Daoy (cell line): Measurements from ENCODE around the gene LPCAT3. TPM values are rescaled to one million over a fixed set of nuclear protein-coding genes. Genes with fewer than 3 reads are reported as not detected.

Experiments
- DNase-seq: peaks from one replicate; pipeline ENCODE4 v3.0.0-alpha.2; 2015; ENCODE audit warnings: low read depth
- total RNA-seq: library from RNA; depleted of rRNA; stranded (reverse); fragments of >200 nt; shearing (Covaris generic); gene quantifications from 2 replicates; pipeline ENCODE4 v1.2.3, GENCODE V29; 2014; rRNA removed

Gene LPCAT3
- total RNA-seq, 1 experiment from 2014 or later = 13.7 TPM

DNA sequence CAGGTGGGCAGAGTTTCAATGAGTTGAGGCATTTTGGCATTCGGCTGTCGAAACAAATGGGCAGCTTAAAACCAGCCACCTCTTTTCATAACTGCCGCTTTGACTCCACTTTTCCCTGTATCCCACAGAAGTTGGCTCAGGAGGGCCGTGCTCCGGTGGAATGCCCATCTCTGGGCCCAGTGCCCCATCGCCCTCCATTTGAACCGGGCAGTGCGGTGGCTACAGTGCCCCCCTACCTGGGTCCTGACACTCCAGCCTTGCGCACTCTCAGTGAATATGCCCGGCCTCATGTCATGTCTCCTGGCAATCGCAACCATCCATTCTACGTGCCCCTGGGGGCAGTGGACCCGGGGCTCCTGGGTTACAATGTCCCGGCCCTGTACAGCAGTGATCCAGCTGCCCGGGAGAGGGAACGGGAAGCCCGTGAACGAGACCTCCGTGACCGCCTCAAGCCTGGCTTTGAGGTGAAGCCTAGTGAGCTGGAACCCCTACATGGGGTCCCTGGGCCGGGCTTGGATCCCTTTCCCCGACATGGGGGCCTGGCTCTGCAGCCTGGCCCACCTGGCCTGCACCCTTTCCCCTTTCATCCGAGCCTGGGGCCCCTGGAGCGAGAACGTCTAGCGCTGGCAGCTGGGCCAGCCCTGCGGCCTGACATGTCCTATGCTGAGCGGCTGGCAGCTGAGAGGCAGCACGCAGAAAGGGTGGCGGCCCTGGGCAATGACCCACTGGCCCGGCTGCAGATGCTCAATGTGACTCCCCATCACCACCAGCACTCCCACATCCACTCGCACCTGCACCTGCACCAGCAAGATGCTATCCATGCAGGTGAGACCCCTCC lies 79.7 kb downstream of the LPCAT3 start:
- DNase-seq = no peak

DNA sequence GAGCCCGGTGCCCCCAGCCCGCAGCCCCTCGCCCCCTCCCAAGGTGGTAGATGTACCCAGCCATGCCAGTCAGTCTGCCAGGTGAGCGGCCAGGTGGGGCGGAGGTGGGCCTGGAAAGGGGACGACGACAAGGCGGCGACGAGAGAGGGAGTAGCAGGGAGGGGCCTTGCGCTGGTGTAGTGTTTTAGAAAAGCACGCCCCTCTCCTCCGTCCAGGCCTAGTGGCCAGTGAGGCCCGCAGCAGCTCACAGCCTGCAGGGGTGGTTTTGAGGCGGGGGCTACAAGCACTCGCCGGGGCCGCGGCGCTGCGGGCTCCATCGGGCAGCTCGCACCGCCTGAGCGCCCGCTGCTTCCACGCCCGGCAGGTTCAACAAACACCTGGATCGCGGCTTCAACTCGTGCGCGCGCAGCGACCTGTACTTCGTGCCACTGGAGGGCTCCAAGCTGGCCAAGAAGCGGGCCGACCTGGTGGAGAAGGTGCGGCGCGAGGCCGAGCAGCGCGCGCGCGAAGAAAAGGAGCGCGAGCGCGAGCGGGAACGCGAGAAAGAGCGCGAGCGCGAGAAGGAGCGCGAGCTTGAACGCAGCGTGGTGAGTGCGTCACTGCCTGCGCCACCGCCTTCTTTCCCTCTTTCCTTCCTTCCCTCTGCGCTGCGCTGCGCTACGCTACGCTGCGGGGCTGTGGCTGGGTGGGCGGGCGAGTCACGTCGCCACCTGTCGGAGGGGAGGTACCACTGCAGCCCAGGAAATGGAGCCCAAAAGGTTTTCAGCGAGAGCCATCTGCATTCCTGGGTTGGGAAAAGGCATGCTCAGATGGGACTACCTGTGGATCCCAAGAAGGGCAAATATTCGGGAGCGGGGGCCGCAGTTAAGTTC lies 80.6 kb downstream of the LPCAT3 start:
- DNase-seq = peak; percentile 99

DNA sequence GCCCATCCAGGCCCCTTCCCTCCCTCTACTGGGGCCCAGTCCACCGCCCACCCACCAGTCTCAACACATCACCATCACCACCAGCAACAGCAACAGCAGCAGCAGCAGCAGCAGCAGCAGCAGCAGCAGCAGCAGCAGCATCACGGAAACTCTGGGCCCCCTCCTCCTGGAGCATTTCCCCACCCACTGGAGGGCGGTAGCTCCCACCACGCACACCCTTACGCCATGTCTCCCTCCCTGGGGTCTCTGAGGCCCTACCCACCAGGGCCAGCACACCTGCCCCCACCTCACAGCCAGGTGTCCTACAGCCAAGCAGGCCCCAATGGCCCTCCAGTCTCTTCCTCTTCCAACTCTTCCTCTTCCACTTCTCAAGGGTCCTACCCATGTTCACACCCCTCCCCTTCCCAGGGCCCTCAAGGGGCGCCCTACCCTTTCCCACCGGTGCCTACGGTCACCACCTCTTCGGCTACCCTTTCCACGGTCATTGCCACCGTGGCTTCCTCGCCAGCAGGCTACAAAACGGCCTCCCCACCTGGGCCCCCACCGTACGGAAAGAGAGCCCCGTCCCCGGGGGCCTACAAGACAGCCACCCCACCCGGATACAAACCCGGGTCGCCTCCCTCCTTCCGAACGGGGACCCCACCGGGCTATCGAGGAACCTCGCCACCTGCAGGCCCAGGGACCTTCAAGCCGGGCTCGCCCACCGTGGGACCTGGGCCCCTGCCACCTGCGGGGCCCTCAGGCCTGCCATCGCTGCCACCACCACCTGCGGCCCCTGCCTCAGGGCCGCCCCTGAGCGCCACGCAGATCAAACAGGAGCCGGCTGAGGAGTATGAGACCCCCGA lies 81.4 kb downstream of the LPCAT3 start:
- no peak for DNase-seq

DNA sequence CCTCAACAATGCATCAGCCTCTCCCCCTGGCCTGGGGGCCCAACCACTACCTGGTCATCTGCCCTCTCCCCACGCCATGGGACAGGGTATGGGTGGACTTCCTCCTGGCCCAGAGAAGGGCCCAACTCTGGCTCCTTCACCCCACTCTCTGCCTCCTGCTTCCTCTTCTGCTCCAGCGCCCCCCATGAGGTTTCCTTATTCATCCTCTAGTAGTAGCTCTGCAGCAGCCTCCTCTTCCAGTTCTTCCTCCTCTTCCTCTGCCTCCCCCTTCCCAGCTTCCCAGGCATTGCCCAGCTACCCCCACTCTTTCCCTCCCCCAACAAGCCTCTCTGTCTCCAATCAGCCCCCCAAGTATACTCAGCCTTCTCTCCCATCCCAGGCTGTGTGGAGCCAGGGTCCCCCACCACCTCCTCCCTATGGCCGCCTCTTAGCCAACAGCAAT lies 82.1 kb downstream of the LPCAT3 start:
- DNase-seq = no peak

DNA sequence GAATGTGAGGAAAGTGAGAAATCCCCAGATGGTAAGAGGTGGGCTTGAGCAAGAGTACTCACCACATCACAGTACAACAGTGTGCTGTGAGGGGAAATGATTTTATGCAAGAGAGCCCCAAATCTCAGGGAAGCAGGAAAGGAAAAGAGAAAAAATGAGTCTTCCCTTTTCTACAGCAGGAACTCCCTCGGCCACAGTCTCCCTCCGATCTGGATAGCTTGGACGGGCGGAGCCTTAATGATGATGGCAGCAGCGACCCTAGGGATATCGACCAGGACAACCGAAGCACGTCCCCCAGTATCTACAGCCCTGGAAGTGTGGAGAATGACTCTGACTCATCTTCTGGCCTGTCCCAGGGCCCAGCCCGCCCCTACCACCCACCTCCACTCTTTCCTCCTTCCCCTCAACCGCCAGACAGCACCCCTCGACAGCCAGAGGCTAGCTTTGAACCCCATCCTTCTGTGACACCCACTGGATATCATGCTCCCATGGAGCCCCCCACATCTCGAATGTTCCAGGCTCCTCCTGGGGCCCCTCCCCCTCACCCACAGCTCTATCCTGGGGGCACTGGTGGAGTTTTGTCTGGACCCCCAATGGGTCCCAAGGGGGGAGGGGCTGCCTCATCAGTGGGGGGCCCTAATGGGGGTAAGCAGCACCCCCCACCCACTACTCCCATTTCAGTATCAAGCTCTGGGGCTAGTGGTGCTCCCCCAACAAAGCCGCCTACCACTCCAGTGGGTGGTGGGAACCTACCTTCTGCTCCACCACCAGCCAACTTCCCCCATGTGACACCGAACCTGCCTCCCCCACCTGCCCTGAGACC lies 82.7 kb downstream of the LPCAT3 start:
- DNase-seq = no peak

DNA sequence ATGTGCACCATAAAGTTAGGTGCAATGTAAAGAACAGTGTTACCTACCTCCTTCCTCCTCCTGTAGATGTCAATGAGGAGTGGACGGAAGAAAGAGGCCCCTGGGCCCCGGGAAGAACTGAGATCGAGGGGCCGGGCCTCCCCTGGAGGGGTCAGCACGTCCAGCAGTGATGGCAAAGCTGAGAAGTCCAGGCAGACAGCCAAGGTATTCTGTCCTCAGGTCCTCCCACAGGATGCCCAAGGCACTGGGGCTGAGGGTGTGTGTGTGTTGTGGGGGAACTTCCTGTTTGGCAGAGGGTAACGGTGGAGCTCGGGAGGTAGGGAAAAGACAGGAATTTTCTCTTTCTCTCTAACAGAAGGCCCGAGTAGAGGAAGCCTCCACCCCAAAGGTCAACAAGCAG lies 84.2 kb downstream of the LPCAT3 start:
- no peak for DNase-seq

DNA sequence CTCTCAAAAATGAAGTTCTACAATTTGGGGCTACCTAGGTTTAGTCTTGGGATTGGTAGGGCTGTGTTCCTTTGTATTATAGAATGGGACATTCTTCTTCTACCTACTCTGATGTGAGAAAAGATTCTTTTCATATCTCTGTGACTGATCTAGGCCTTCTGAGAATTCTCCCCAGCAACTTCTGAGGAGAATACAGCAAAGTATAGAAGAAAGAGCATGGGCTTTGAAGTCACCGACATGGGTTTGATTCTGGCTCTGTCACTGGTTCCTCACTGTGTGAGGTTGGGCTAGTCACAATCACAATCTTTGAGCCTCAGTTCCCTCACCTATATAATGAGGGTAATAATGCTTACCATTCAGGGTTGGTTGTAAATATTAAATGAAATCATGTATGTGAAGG lies 85.5 kb downstream of the LPCAT3 start:
- no peak for DNase-seq

DNA sequence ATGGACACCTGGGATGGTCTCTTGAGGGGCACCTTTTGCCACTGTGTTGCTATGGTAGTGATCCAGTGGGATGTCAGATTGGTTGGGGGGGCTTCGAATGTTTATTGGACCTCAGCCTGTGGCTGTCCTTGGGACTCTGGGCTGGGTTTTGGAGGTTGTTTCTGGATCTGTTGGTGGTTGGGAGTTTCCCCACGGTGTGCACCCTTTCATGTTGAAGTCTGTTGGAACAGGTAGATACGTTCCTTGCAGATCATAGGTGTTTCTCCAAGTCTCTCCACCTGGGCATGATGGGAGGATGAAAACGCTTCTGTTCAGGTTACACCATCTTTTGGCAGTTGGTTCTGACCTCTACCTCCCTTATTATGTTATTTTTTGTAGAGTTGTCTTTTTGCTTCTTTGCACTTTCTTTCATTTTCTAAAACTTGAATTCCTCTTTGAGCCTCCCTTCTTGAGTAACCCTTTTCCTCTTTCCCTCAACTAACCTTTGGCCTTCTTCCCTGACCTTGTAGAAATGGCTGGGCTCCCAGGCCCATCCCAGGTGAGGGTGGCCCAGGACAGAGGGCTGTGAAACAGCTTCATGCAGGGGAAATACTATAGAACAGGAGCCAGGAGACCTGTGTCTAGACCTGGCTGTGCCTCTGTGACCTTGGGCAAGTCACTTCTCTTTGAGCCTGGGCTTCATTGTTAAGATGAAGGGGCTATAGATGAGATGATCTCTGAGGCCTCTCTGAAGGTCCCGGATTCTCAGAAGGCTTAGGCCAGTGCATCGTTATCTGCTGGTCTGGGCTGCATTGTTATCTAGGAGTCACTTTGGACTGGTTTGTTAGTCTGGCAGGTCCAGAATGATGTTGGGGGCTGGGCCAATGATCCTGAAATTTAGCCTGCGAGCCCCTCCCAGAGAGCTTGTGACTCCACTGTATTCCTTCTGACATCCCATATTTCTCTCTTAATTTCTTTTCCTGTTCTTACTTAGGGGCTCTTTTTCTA lies 88.5 kb downstream of the LPCAT3 start:
- DNase-seq = no peak

DNA sequence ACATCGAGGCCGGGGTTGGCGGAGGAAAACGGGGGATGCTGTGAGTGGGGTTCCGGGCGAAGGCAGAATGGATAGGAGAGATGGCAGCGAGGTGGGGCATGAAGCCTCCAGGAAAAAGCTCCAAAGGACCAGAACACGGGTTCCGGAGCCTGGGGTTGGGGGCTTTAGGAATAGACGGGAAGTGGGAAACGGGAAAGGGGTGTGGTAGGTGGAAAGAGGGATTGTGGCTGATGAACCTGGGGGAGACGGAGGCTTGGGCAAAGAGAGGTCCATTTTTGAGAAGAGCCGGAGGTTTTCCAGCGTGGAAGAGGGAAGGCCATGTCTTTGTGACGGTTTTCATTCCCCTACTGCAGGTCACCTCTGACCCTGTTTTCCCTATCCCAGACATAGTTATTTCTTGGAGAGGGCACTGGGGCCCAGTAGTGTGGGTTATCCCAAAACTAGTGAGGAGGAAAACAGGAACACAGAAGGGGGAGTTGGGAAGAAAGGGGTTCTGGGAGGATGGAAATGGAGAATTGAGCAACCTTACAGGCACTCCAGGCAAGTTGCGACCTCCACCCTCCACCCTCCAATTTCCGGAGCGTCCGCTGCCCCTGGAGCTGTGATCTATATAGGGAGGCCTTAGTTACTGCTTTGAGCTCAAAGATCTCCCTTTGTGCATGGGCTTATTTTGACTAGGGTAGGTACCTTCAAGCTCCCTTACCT lies 89.4 kb downstream of the LPCAT3 start:
- no peak for DNase-seq

DNA sequence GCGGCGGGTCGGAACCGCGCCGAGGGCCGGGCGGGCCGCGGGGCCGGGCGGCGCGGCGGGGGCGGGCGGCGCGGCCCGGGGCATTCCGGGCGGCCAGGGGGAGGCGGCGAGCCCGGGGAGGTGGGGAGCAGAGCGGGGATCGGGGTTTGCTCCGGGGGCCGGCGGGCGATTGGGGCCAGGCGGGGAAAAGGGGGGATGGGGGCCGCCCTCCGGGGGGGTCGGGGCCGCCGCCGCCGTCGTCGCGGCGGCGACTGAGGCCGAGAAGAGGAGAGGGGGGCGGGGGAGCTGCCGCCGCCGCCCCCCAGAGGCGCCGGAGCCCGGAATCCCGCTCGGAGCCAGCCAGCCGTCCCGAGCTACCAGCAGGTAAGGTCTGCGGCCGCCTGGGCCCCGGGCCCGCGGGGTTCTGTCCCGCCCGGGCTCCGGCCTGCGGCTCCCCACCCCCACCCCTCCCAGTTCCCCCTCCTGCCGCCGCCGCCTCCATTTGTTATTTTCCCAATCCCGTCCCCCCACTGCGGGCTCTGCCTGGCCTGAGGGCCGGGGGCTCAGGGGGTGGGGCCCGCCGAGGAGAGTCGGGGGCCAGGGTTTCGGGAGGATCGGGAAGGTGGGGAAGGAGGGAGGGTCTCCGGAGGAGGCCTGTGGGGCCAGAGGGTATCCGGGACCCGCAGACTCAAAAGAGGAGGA lies 90.1 kb downstream of the LPCAT3 start:
- no peak for DNase-seq

DNA sequence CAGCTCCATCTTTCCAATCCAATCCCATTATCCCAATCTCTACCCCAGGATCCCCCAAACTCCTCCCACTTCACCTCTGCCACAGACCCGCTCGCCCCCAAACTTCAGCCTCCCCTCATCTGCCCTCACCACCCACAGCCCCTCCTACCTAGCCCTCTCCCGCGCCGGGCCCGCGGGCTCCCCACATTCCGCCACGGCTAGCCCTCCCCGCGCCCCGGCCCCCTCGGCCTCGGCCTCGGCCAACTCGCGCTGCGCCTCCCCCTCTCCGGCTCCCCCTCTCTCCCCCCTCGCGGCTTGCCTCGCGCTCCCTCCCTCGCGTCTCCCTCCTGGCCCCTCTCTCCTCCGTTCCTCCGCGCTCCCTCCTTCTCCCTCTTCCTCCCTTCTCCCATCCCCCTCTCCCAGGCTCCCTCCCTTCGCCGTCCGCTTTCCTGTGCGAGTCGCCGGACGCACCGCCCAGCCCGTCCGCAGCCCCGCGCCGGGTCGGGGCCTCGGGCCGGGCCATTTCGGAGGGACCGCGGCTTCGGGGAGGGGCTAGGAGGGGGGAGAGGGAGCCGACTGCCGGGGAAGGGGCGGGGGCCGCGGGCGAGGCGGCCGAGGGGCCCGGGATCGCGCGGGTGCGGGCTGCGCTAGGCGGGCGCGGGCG lies 90.8 kb downstream of the LPCAT3 start, which contains the start of gene ATN1:
Gene ATN1, plus strand, starts transcription at position 581 of the 643 bp plus-strand sequence. CDS start 6,043 bp downstream, outside the sequence.
- peak; percentile 74 for DNase-seq

Other genes with a start within 250 kb of the LPCAT3 start
- gene LAG3, start 246.0 kb downstream of the LPCAT3 start, total RNA-seq = 0.33 TPM in 1 of 2 replicates, not detected in the other
- gene CD4, start 228.9 kb downstream of the LPCAT3 start, total RNA-seq = not detected in 2 replicates
- gene GPR162, start 196.7 kb downstream of the LPCAT3 start, total RNA-seq = 0.74 and 0.92 TPM in 2 replicates
- 24.1 and 24.8 TPM in 2 replicates for gene P3H3, start 190.1 kb downstream of the LPCAT3 start, total RNA-seq
- gene GNB3, start 177.6 kb downstream of the LPCAT3 start, total RNA-seq = 0.71 and 1.4 TPM in 2 replicates
- 107 TPM in 2 replicates for gene CDCA3, start 167.2 kb downstream of the LPCAT3 start, total RNA-seq
- gene USP5, start 166.3 kb downstream of the LPCAT3 start, total RNA-seq = 134 and 140 TPM in 2 replicates
- gene TPI1, start 150.9 kb downstream of the LPCAT3 start, total RNA-seq = 1,485 and 1,599 TPM in 2 replicates
- gene SPSB2, start 145.2 kb downstream of the LPCAT3 start, total RNA-seq = 2.9 and 8.3 TPM in 2 replicates
- gene LRRC23, start 113.7 kb downstream of the LPCAT3 start, total RNA-seq = 7.0 and 16.1 TPM in 2 replicates
- 9.0 and 13.4 TPM in 2 replicates for gene ENO2, start 103.9 kb downstream of the LPCAT3 start, total RNA-seq
- gene ATN1, start 90.5 kb downstream of the LPCAT3 start, total RNA-seq = 3.3 and 5.4 TPM in 2 replicates
- not detected in 2 replicates for gene RNU7-1, start 74.7 kb downstream of the LPCAT3 start, total RNA-seq
- gene C12orf57, start 74.5 kb downstream of the LPCAT3 start, total RNA-seq = 216 and 272 TPM in 2 replicates
- not detected in 2 replicates for gene PTPN6, start 67.1 kb downstream of the LPCAT3 start, total RNA-seq
- gene PHB2, start 47.8 kb downstream of the LPCAT3 start, total RNA-seq = 423 and 482 TPM in 2 replicates
- gene EMG1, start 47.6 kb downstream of the LPCAT3 start, total RNA-seq = 133 and 151 TPM in 2 replicates
- gene C1S, start 42.2 kb upstream of the LPCAT3 start, total RNA-seq = 5.5 and 5.7 TPM in 2 replicates
- gene C1R, start 74.0 kb upstream of the LPCAT3 start, total RNA-seq = 2.3 and 2.9 TPM in 2 replicates
- gene C1RL, start 90.7 kb upstream of the LPCAT3 start, total RNA-seq = 3.1 and 13.3 TPM in 2 replicates
- 0.46 TPM in 1 of 2 replicates, not detected in the other for gene RBP5, start 110.4 kb upstream of the LPCAT3 start, total RNA-seq
- 3.7 and 10.6 TPM in 2 replicates for gene CLSTN3, start 111.9 kb upstream of the LPCAT3 start, total RNA-seq
- 23.2 and 26.8 TPM in 2 replicates for gene PEX5, start 171.2 kb upstream of the LPCAT3 start, total RNA-seq